ENCODE measurements around the gene NCBP3. TPM values are rescaled to one million over a fixed set of nuclear protein-coding genes. Genes with fewer than 3 reads are reported as not detected.

NCBP3 gene
- total and polyA plus RNA-seq, 9 of the 15 experiments (the other 6 are each of a cell fraction or from before 2014, with no cell fraction given) = 3.1 to 25.5 (median 20.5) TPM

GRCh38 chr17:3815925-3816324 lies 30.1 kb downstream of the NCBP3 start:
- no peak for DNase-seq (ENCODE audit: extremely low read depth in 1 of 4, low spot score in 3 of 4)
- 77% methylated on average over 7 of the region's 7 CpGs for WGBS (ENCODE audit: insufficient coverage, low coverage, missing lambda C conversion rate)
- no TSS peak for BruUV-seq (replicated peaks)
- ATAC-seq = no peak
- ChIA-PET CTCF (ENCODE audit: low intra/inter-chr PET ratio) (no interaction called here), POLR2A (no interaction called here)
- intact Hi-C loops (cut with micrococcal nuclease) (no loop called here), in situ Hi-C loops (cut with MboI) (no loop called here)
- no peaks in the 10 kb centered on the region for H3K27me3 ChIP-seq (ENCODE audit: control insufficient read depth in 2 of 2, insufficient read depth in 2 of 2, low read length in 2 of 2)
- H2AFZ ChIP-seq (ENCODE audit: low read depth, low read length) = no peak overlapping the region
- no peaks in the 10 kb centered on the region for H4K20me1 ChIP-seq (replicated peaks; ENCODE audit: control insufficient read depth, insufficient read depth, low read length)
- FAIRE-seq = no peak
- H3K9me3 ChIP-seq (replicated peaks; ENCODE audit: control insufficient read depth, insufficient read depth, low read depth, low read length) = no peaks in the 10 kb centered on the region
- H3K79me2 ChIP-seq (ENCODE audit: control insufficient read depth, insufficient read depth, low read length) = no peaks in the 10 kb centered on the region
- H3K36me3 ChIP-seq (ENCODE audit: control insufficient read depth, insufficient read depth, low read length) = peaks cover 81% of the 10 kb centered on the region; the same call in 2 of the 3 replicates
- no peak overlapping the region for H3K4me3 ChIP-seq
- no peak overlapping the region for H3K27ac ChIP-seq (ENCODE audit: extremely low read depth, low read depth, low read length)
- no peak for TF ChIP-seq GTF2B (IDR thresholded peaks at IDR 0.05; ENCODE audit: extremely low read depth, insufficient read length)
- TF ChIP-seq ZFPM2 (CRISPR knock-in tag; IDR thresholded peaks at IDR 0.05) = no peak
- no peak for TF ChIP-seq NR3C1 (CRISPR knock-in tag; IDR thresholded peaks at IDR 0.05)
- TF ChIP-seq RBM14 (IDR thresholded peaks at IDR 0.05; ENCODE audit: borderline replicate concordance, insufficient read depth, low read depth, low read length) = no peak
- TF ChIP-seq XRCC5 (IDR thresholded peaks at IDR 0.05; ENCODE audit: low read depth, low read length) = no peak
- TF ChIP-seq SRSF3 (IDR thresholded peaks at IDR 0.05; ENCODE audit: insufficient read depth, low read length) = no peak
- TF ChIP-seq ZNF778 (CRISPR knock-in tag; IDR thresholded peaks at IDR 0.05) = no peak
- no peak for TF ChIP-seq ZFP36 (IDR thresholded peaks at IDR 0.05; ENCODE audit: low read depth, low read length, partially characterized antibody)
- TF ChIP-seq NCOA2 (IDR thresholded peaks at IDR 0.05; ENCODE audit: partially characterized antibody in 2 of 2) = no peak
- no peak for TF ChIP-seq CHD4 (IDR thresholded peaks at IDR 0.05; ENCODE audit: insufficient read depth, insufficient replicate concordance, low read depth, low read length, poor library complexity, severe bottlenecking)
- TF ChIP-seq CBX1 (IDR thresholded peaks at IDR 0.05; ENCODE audit: low read depth) = no peak
- TF ChIP-seq ZKSCAN1 (IDR thresholded peaks at IDR 0.05; ENCODE audit: low read depth, low read length) = no peak
- TF ChIP-seq HNRNPUL1 (IDR thresholded peaks at IDR 0.05; ENCODE audit: low read length) = no peak
- no peak for TF ChIP-seq CHD1 (IDR thresholded peaks at IDR 0.05; ENCODE audit: low read length)
- H3K9me1 ChIP-seq (ENCODE audit: control insufficient read depth, insufficient read depth, low read length) = no peaks in the 10 kb centered on the region
- H3K4me2 ChIP-seq (ENCODE audit: insufficient read depth, low read length) = no peak overlapping the region
- H3K9ac ChIP-seq (ENCODE audit: insufficient read depth in 1 of 2, low read depth in 2 of 2, low read length in 2 of 2) = no peak overlapping the region
- no peaks in the 10 kb centered on the region; a peak in 1 of 5 replicates for H3K4me1 ChIP-seq (replicated peaks in 1 of 2; ENCODE audit: control insufficient read depth in 2 of 2, insufficient read depth in 2 of 2, low read length in 2 of 2)
